ENCODE results near the gene NR1D2. TPM values are rescaled to one million over a fixed set of nuclear protein-coding genes. Genes with fewer than 3 reads are reported as not detected.

NR1D2 gene
- total RNA-seq, 1 donor from 2014 or later, result 20.7 TPM

GRCh38 chr3:24018784-24019570 lies 73.9 kb downstream of the NR1D2 start:
- H3K9ac ChIP-seq (ENCODE audit: low read length), result no peak overlapping the region
- H2AFZ ChIP-seq (ENCODE audit: low read depth, low read length), result no peak overlapping the region
- DNase-seq (ENCODE audit: low read depth), result no peak
- no peaks in the 10 kb centered on the region for H3K4me1 ChIP-seq (ENCODE audit: insufficient read depth, low read length)
- H3K4me2 ChIP-seq (ENCODE audit: low read length), result no peak overlapping the region
- no peaks in the 10 kb centered on the region for H3K9me3 Mint-ChIP-seq (ENCODE audit: unreplicated experiment)
- H3K4me3 ChIP-seq (ENCODE audit: insufficient read depth, low read depth, low read length), result no peak overlapping the region
- no peaks in the 10 kb centered on the region for H3K36me3 ChIP-seq (ENCODE audit: insufficient read depth, low read length)
- H3K9me3 ChIP-seq (ENCODE audit: insufficient read depth, low read depth, low read length), result no peaks in the 10 kb centered on the region
- H3K27me3 Mint-ChIP-seq (ENCODE audit: low read depth, unreplicated experiment), result peaks cover 2% of the 10 kb centered on the region
- no peaks in the 10 kb centered on the region for H3K27me3 ChIP-seq (ENCODE audit: insufficient read depth, low read length)
- no peaks in the 10 kb centered on the region for H3K36me3 Mint-ChIP-seq (ENCODE audit: low read depth, unreplicated experiment)
- no peak for FAIRE-seq
- H3K27ac ChIP-seq (ENCODE audit: low read depth, low read length), result no peak overlapping the region
- no peak overlapping the region for H3K27ac Mint-ChIP-seq (ENCODE audit: unreplicated experiment)
- no peaks in the 10 kb centered on the region for H3K4me1 Mint-ChIP-seq (ENCODE audit: low read depth, unreplicated experiment)
- no peaks in the 10 kb centered on the region for H3K79me2 ChIP-seq (ENCODE audit: insufficient read depth, low read length)
- H3K4me3 Mint-ChIP-seq (ENCODE audit: unreplicated experiment), result no peak overlapping the region
- no peaks in the 10 kb centered on the region for H4K20me1 ChIP-seq (ENCODE audit: insufficient read depth, low read length)
- TF ChIP-seq CTCF (IDR thresholded peaks at IDR 0.05; ENCODE audit: insufficient read depth, low read depth, low read length) (no peak), EZH2 (IDR thresholded peaks at IDR 0.05; ENCODE audit: insufficient read depth, low read length) (no peak)

GRCh38 chr3:24019585-24019984 lies 74.5 kb downstream of the NR1D2 start:
- H3K4me3 ChIP-seq (ENCODE audit: insufficient read depth, low read depth, low read length), result no peak overlapping the region
- H3K4me2 ChIP-seq (ENCODE audit: low read length), result no peak overlapping the region
- no peak overlapping the region for H3K27ac ChIP-seq (ENCODE audit: low read depth, low read length)
- Mint-ChIP-seq H3K27me3 (ENCODE audit: low read depth, unreplicated experiment) (peaks cover 6% of the 10 kb centered on the region), H3K27ac (ENCODE audit: unreplicated experiment) (no peak overlapping the region), H3K36me3 (ENCODE audit: low read depth, unreplicated experiment) (no peaks in the 10 kb centered on the region), H3K4me1 (ENCODE audit: low read depth, unreplicated experiment) (no peaks in the 10 kb centered on the region), H3K9me3 (ENCODE audit: unreplicated experiment) (no peaks in the 10 kb centered on the region), H3K4me3 (ENCODE audit: unreplicated experiment) (no peak overlapping the region)
- no peaks in the 10 kb centered on the region for H4K20me1 ChIP-seq (ENCODE audit: insufficient read depth, low read length)
- H3K9ac ChIP-seq (ENCODE audit: low read length), result no peak overlapping the region
- no peaks in the 10 kb centered on the region for H3K79me2 ChIP-seq (ENCODE audit: insufficient read depth, low read length)
- no peak overlapping the region for H2AFZ ChIP-seq (ENCODE audit: low read depth, low read length)
- DNase-seq (ENCODE audit: low read depth), result no peak
- FAIRE-seq, result no peak
- H3K27me3 ChIP-seq (ENCODE audit: insufficient read depth, low read length), result no peaks in the 10 kb centered on the region
- no peaks in the 10 kb centered on the region for H3K4me1 ChIP-seq (ENCODE audit: insufficient read depth, low read length)
- H3K36me3 ChIP-seq (ENCODE audit: insufficient read depth, low read length), result no peaks in the 10 kb centered on the region
- TF ChIP-seq CTCF (IDR thresholded peaks at IDR 0.05; ENCODE audit: insufficient read depth, low read depth, low read length) (no peak), EZH2 (IDR thresholded peaks at IDR 0.05; ENCODE audit: insufficient read depth, low read length) (no peak)
- no peaks in the 10 kb centered on the region for H3K9me3 ChIP-seq (ENCODE audit: insufficient read depth, low read depth, low read length)

GRCh38 chr3:24020036-24020691 lies 75.1 kb downstream of the NR1D2 start:
- Histone ChIP-seq H3K36me3 (ENCODE audit: insufficient read depth, low read length) (no peaks in the 10 kb centered on the region), H3K4me1 (ENCODE audit: insufficient read depth, low read length) (no peaks in the 10 kb centered on the region), H3K9ac (ENCODE audit: low read length) (no peak overlapping the region), H3K4me2 (ENCODE audit: low read length) (no peak overlapping the region), H3K4me3 (ENCODE audit: insufficient read depth, low read depth, low read length) (no peak overlapping the region), H3K79me2 (ENCODE audit: insufficient read depth, low read length) (no peaks in the 10 kb centered on the region), H2AFZ (ENCODE audit: low read depth, low read length) (no peak overlapping the region), H3K27ac (ENCODE audit: low read depth, low read length) (no peak overlapping the region), H4K20me1 (ENCODE audit: insufficient read depth, low read length) (no peaks in the 10 kb centered on the region), H3K27me3 (ENCODE audit: insufficient read depth, low read length) (no peaks in the 10 kb centered on the region), H3K9me3 (ENCODE audit: insufficient read depth, low read depth, low read length) (no peaks in the 10 kb centered on the region)
- FAIRE-seq, result no peak
- Mint-ChIP-seq H3K27ac (ENCODE audit: unreplicated experiment) (no peak overlapping the region), H3K9me3 (ENCODE audit: unreplicated experiment) (no peaks in the 10 kb centered on the region), H3K36me3 (ENCODE audit: low read depth, unreplicated experiment) (no peaks in the 10 kb centered on the region), H3K27me3 (ENCODE audit: low read depth, unreplicated experiment) (peaks cover 8% of the 10 kb centered on the region), H3K4me3 (ENCODE audit: unreplicated experiment) (no peak overlapping the region), H3K4me1 (ENCODE audit: low read depth, unreplicated experiment) (no peaks in the 10 kb centered on the region)
- TF ChIP-seq CTCF (IDR thresholded peaks at IDR 0.05; ENCODE audit: insufficient read depth, low read depth, low read length) (no peak), EZH2 (IDR thresholded peaks at IDR 0.05; ENCODE audit: insufficient read depth, low read length) (no peak)
- no peak for DNase-seq (ENCODE audit: low read depth)
